Activated CD4-positive, alpha-beta memory T cell treated with anti-CD3 and anti-CD28 coated beads for 36 hours (primary cell): Measurements from ENCODE around the gene DHX35. TPM values are rescaled to one million over a fixed set of nuclear protein-coding genes. Genes with fewer than 3 reads are reported as not detected.

Experiments used
- CTCF ChIA-PET: fragments of 350-600 bp; sonication (Branson Sonifier 250); formaldehyde crosslinking; loops from one replicate; lab custom pipeline; 2021; ENCODE audit warnings: antibody characterized with exemption, inconsistent platforms; lab: Charles Lee
- POLR2A ChIA-PET: fragments of 350-600 bp; sonication (Branson Sonifier 250); formaldehyde crosslinking; loops from one replicate; lab custom pipeline; 2021; ENCODE audit warnings: antibody characterized with exemption; lab: Charles Lee
- DNase-seq: peaks from one replicate; pipeline ENCODE4 v3.0.0-alpha.2; 2020
- H3K27ac Mint-ChIP-seq: one replicate; pipeline ENCODE4 v1.8.0; 2021; ENCODE audit warnings: mixed read lengths
- H3K27me3 Mint-ChIP-seq: one replicate; pipeline ENCODE4 v1.8.0; 2021; ENCODE audit warnings: mixed read lengths
- H3K36me3 Mint-ChIP-seq: one replicate; pipeline ENCODE4 v1.8.0; 2021; ENCODE audit warnings: mixed read lengths
- H3K4me1 Mint-ChIP-seq: one replicate; pipeline ENCODE4 v1.8.0; 2021; ENCODE audit warnings: low read depth, mixed read lengths
- H3K4me3 Mint-ChIP-seq: one replicate; pipeline ENCODE4 v1.8.0; 2021; ENCODE audit warnings: mild to moderate bottlenecking, mixed read lengths
- H3K9me3 Mint-ChIP-seq: one replicate; pipeline ENCODE4 v1.8.0; 2021; ENCODE audit warnings: mixed read lengths
- intact Hi-C: fragments of 100-400 bp; cut with micrococcal nuclease; formaldehyde crosslinking; loops from one replicate; pipeline ENCODE4 v1.15.1; 2023
- total RNA-seq, 2 experiments: library from RNA; stranded (reverse); gene quantifications; one replicate each; pipeline ENCODE4 v1.2.3, GENCODE V29; 2021

DHX35 gene
- 1 to 10 TPM; 7.7 to 8.3 TPM for total RNA-seq

- POLR2A ChIA-PET: interaction anchor here (1.0 to 2.7 kb wide), 10 partner anchors 32 to 288 kb away, joined by 3 to 25 read pairs (median 4); partner anchors contain the start of gene FAM83D
These were observed at the start of gene DHX35 for GRCh38 chr20:38962044-38962927. Gene DHX35 (plus strand): TSS chr20:38962344. CDS start chr20:38962368, 24 bp downstream.

GRCh38 chr20:38915355-38915754, 46.8 kb upstream of the DHX35 start:
- no peaks in the 10 kb centered on the region for H3K27me3 Mint-ChIP-seq
- no peak overlapping the region for H3K4me3 Mint-ChIP-seq
- intact Hi-C loops: no loop called here
- H3K27ac Mint-ChIP-seq: no peak overlapping the region
- H3K9me3 Mint-ChIP-seq: no peaks in the 10 kb centered on the region
- CTCF ChIA-PET: no interaction called here
- DNase-seq: no peak
- POLR2A ChIA-PET: no interaction called here
- H3K36me3 Mint-ChIP-seq: peaks cover 31% of the 10 kb centered on the region
- H3K4me1 Mint-ChIP-seq: no peaks in the 10 kb centered on the region

More at GRCh38 chr20:38962044-38962927, at the start of gene DHX35:
- peak; percentile 99 for DNase-seq
- peak within 1 kb of the TSS; percentile 91 for H3K27ac Mint-ChIP-seq
- peak within 1 kb of the TSS; percentile 93 for H3K4me3 Mint-ChIP-seq
- no peaks in the 10 kb centered on the region for H3K36me3 Mint-ChIP-seq
- intact Hi-C loops: loop anchor here (1.0 to 5.0 kb wide), 6 partner anchors 35 to 235 kb away; partner anchors contain the start of genes FAM83D and PPP1R16B
- no peaks in the 10 kb centered on the region for H3K27me3 Mint-ChIP-seq
- H3K4me1 Mint-ChIP-seq: peaks cover 24% of the 10 kb centered on the region
- CTCF ChIA-PET: interaction anchor here (0.6 to 4.9 kb wide), 16 partner anchors 8 to 237 kb away, joined by 3 to 42 read pairs (median 4); partner anchors contain the start of gene FAM83D
- H3K9me3 Mint-ChIP-seq: no peaks in the 10 kb centered on the region

- intact Hi-C loops: no loop called here
- H3K9me3 Mint-ChIP-seq: no peaks in the 10 kb centered on the region
- CTCF ChIA-PET: interaction anchor here (1.1 to 1.5 kb wide), 3 partner anchors 9 to 188 kb away, joined by 3 to 7 read pairs (median 3); partner anchors contain the start of gene FAM83D
- H3K4me3 Mint-ChIP-seq: no peak overlapping the region
- no peak for DNase-seq
- no peaks in the 10 kb centered on the region for H3K27me3 Mint-ChIP-seq
- no peaks in the 10 kb centered on the region for H3K4me1 Mint-ChIP-seq
- H3K27ac Mint-ChIP-seq: no peak overlapping the region
- POLR2A ChIA-PET: no interaction called here
- peaks cover 31% of the 10 kb centered on the region for H3K36me3 Mint-ChIP-seq
These were observed 44.5 kb upstream of the DHX35 start for GRCh38 chr20:38917657-38918056.

GRCh38 chr20:38918172-38918571, 44.0 kb upstream of the DHX35 start:
- ChIA-PET CTCF (interaction anchor here (1.1 to 1.4 kb wide), 2 partner anchors 25 to 189 kb away, joined by 3 to 7 read pairs; no protein-coding TSS in a partner anchor), POLR2A (no interaction called here)
- Mint-ChIP-seq H3K4me1 (no peaks in the 10 kb centered on the region), H3K27ac (no peak overlapping the region), H3K9me3 (no peaks in the 10 kb centered on the region), H3K27me3 (no peaks in the 10 kb centered on the region), H3K4me3 (no peak overlapping the region), H3K36me3 (peaks cover 31% of the 10 kb centered on the region)
- DNase-seq: no peak
- intact Hi-C loops: no loop called here

- DNase-seq: no peak
- Mint-ChIP-seq H3K9me3 (no peaks in the 10 kb centered on the region), H3K4me1 (no peaks in the 10 kb centered on the region), H3K27me3 (no peaks in the 10 kb centered on the region), H3K4me3 (no peak overlapping the region), H3K36me3 (peaks cover 25% of the 10 kb centered on the region), H3K27ac (no peak overlapping the region)
- intact Hi-C loops: no loop called here
- CTCF ChIA-PET: interaction anchor here (0.6 to 1.4 kb wide), 2 partner anchors 27 to 53 kb away, joined by 3 to 5 read pairs; no protein-coding TSS in a partner anchor
- POLR2A ChIA-PET: no interaction called here
These were observed 42.5 kb upstream of the DHX35 start for GRCh38 chr20:38919683-38920082.

GRCh38 chr20:38920411-38920810, 41.7 kb upstream of the DHX35 start:
- H3K4me3 Mint-ChIP-seq: no peak overlapping the region
- no peaks in the 10 kb centered on the region for H3K9me3 Mint-ChIP-seq
- CTCF ChIA-PET: interaction anchor here (0.6 to 1.4 kb wide), 2 partner anchors 27 to 206 kb away, joined by 3 to 5 read pairs; no protein-coding TSS in a partner anchor
- DNase-seq: no peak
- POLR2A ChIA-PET: no interaction called here
- H3K4me1 Mint-ChIP-seq: no peaks in the 10 kb centered on the region
- peaks cover 20% of the 10 kb centered on the region for H3K36me3 Mint-ChIP-seq
- H3K27ac Mint-ChIP-seq: no peak overlapping the region
- no peaks in the 10 kb centered on the region for H3K27me3 Mint-ChIP-seq
- intact Hi-C loops: no loop called here

- peaks cover 18% of the 10 kb centered on the region for H3K36me3 Mint-ChIP-seq
- no peak overlapping the region for H3K27ac Mint-ChIP-seq
- no peaks in the 10 kb centered on the region for H3K9me3 Mint-ChIP-seq
- ChIA-PET POLR2A (no interaction called here), CTCF (interaction anchor here (0.8 to 9.8 kb wide), 4 partner anchors 28 to 171 kb away, joined by 3 to 132 read pairs (median 4); no protein-coding TSS in a partner anchor)
- no peak overlapping the region for H3K4me3 Mint-ChIP-seq
- intact Hi-C loops: no loop called here
- H3K27me3 Mint-ChIP-seq: no peaks in the 10 kb centered on the region
- H3K4me1 Mint-ChIP-seq: peaks cover 4% of the 10 kb centered on the region
- DNase-seq: no peak
These were observed 41.3 kb upstream of the DHX35 start for GRCh38 chr20:38920851-38921250.

GRCh38 chr20:38924718-38925117, 37.4 kb upstream of the DHX35 start:
- Mint-ChIP-seq H3K9me3 (no peaks in the 10 kb centered on the region), H3K4me3 (no peak overlapping the region), H3K27me3 (no peaks in the 10 kb centered on the region), H3K36me3 (peaks cover 11% of the 10 kb centered on the region), H3K4me1 (peaks cover 21% of the 10 kb centered on the region), H3K27ac (peak overlapping the region; percentile 14)
- ChIA-PET POLR2A (no interaction called here), CTCF (interaction anchor here (0.9 to 9.8 kb wide), 3 partner anchors 34 to 124 kb away, joined by 5 to 132 read pairs (median 8); partner anchors contain the start of gene DHX35)
- DNase-seq: no peak
- intact Hi-C loops: loop anchor here (5.0 kb wide), 1 partner anchor 277 kb away; no protein-coding TSS in a partner anchor

- CTCF ChIA-PET: interaction anchor here (0.6 to 9.8 kb wide), 16 partner anchors 9 to 277 kb away, joined by 3 to 132 read pairs (median 4); partner anchors contain the start of gene DHX35
- peak within 1 kb of the TSS; percentile 14 for H3K27ac Mint-ChIP-seq
- H3K27me3 Mint-ChIP-seq: no peaks in the 10 kb centered on the region
- peak within 1 kb of the TSS; percentile 81 for H3K4me3 Mint-ChIP-seq
- POLR2A ChIA-PET: interaction anchor here (0.8 to 2.5 kb wide), 5 partner anchors 36 to 179 kb away, joined by 3 to 25 read pairs (median 3); partner anchors contain the start of genes ACTR5 and DHX35
- intact Hi-C loops: loop anchor here (1.0 to 5.0 kb wide), 6 partner anchors 36 to 454 kb away; partner anchors contain the start of genes DHX35 and RALGAPB
- H3K4me1 Mint-ChIP-seq: peaks cover 26% of the 10 kb centered on the region
- DNase-seq: peak; percentile 98
- no peaks in the 10 kb centered on the region for H3K9me3 Mint-ChIP-seq
- H3K36me3 Mint-ChIP-seq: peaks cover 14% of the 10 kb centered on the region
These were observed 35.8 kb upstream of the DHX35 start, which contains the start of gene FAM83D for GRCh38 chr20:38926142-38926933. Gene FAM83D (plus strand): TSS chr20:38926417. CDS start chr20:38926443, 26 bp downstream.

- no peaks in the 10 kb centered on the region for H3K27me3 Mint-ChIP-seq
- H3K36me3 Mint-ChIP-seq: peaks cover 13% of the 10 kb centered on the region
- DNase-seq: no peak
- H3K4me1 Mint-ChIP-seq: peaks cover 26% of the 10 kb centered on the region
- H3K4me3 Mint-ChIP-seq: peak overlapping the region; percentile 81
- intact Hi-C loops: loop anchor here (1.0 to 5.0 kb wide), 6 partner anchors 35 to 455 kb away; partner anchors contain the start of genes DHX35 and RALGAPB
- no peaks in the 10 kb centered on the region for H3K9me3 Mint-ChIP-seq
- ChIA-PET CTCF (interaction anchor here (0.6 to 9.8 kb wide), 12 partner anchors 10 to 278 kb away, joined by 3 to 132 read pairs (median 4); partner anchors contain the start of gene DHX35), POLR2A (interaction anchor here (0.8 to 2.5 kb wide), 4 partner anchors 35 to 179 kb away, joined by 3 to 25 read pairs (median 3); partner anchors contain the start of genes ACTR5 and DHX35)
- H3K27ac Mint-ChIP-seq: no peak overlapping the region
These were observed 35.1 kb upstream of the DHX35 start for GRCh38 chr20:38926934-38927616.
